Testis (tissue), 2 donors: ENCODE results near the gene LIME1.

Experiments used
- CTCF ChIP-seq, 3 experiments: fragments of 450-650 bp in 2 of 3; fragments of 200-600 bp in 1 of 3; sonication (generic) in 1 of 3; IDR thresholded peaks; one replicate each; pipeline ENCODE4 v1.5.1; 2016 to 2019; ENCODE audit warnings: antibody characterized with exemption in 3 of 3, mild to moderate bottlenecking in 2 of 3, moderate library complexity in 1 of 3
- POLR2A ChIP-seq: fragments of 450-650 bp; IDR thresholded peaks from one replicate; pipeline ENCODE4 v1.6.1; 2017; ENCODE audit warnings: antibody characterized with exemption, mild to moderate bottlenecking, moderate library complexity

- TF ChIP-seq CTCF (IDR thresholded peaks at IDR 0.05), result no peak
- no peak for TF ChIP-seq POLR2A
These were observed 47.5 kb downstream of the LIME1 start for GRCh38 chr20:63783970-63784369.
